ENCODE data around the gene CBFA2T2.
A peak's percentile ranks its signal among the peaks of the same experiment; 100 is the strongest.
"Not testable (repeated sequence)": the region's sequence is repeated elsewhere in the genome, so short reads cannot be mapped to it uniquely, and the experiment has no call there.

Gene CBFA2T2

GRCh38 chr20:33459599-33459998 is 30.3 kb upstream of the CBFA2T2 start:
- H3K4me3 ChIP-seq (replicated peaks; ENCODE audit: low read depth, low read length), result no peak overlapping the region
- no peak for TF ChIP-seq CTCF (IDR thresholded peaks at IDR 0.05; ENCODE audit: insufficient read depth, low read length, poor library complexity, severe bottlenecking)
- DNase-seq (ENCODE audit: extremely low read depth, insufficient read length), result no peak
- H3K27me3 ChIP-seq (replicated peaks; ENCODE audit: control insufficient read depth, insufficient read depth, low read length), result no peaks in the 10 kb centered on the region
- no peaks in the 10 kb centered on the region for H3K36me3 ChIP-seq (ENCODE audit: control insufficient read depth, insufficient read depth, low read length)

- no peaks in the 10 kb centered on the region for H3K27me3 ChIP-seq (replicated peaks; ENCODE audit: control insufficient read depth, insufficient read depth, low read length)
- DNase-seq (ENCODE audit: extremely low read depth, insufficient read length), result peak; percentile 60
- no peaks in the 10 kb centered on the region for H3K36me3 ChIP-seq (ENCODE audit: control insufficient read depth, insufficient read depth, low read length)
- no peak overlapping the region for H3K4me3 ChIP-seq (replicated peaks; ENCODE audit: low read depth, low read length)
- TF ChIP-seq CTCF (IDR thresholded peaks at IDR 0.05; ENCODE audit: insufficient read depth, low read length, poor library complexity, severe bottlenecking), result no peak
Measured at GRCh38 chr20:33460711-33461110, 29.2 kb upstream of the CBFA2T2 start.

GRCh38 chr20:33463332-33464101 is 26.4 kb upstream of the CBFA2T2 start:
- H3K27me3 ChIP-seq (replicated peaks; ENCODE audit: control insufficient read depth, insufficient read depth, low read length), result no peaks in the 10 kb centered on the region
- no peak for TF ChIP-seq CTCF (IDR thresholded peaks at IDR 0.05; ENCODE audit: insufficient read depth, low read length, poor library complexity, severe bottlenecking)
- H3K4me3 ChIP-seq (replicated peaks; ENCODE audit: low read depth, low read length), result no peak overlapping the region
- DNase-seq (ENCODE audit: extremely low read depth, insufficient read length), result no peak
- H3K36me3 ChIP-seq (ENCODE audit: control insufficient read depth, insufficient read depth, low read length), result no peaks in the 10 kb centered on the region

- H3K27me3 ChIP-seq (replicated peaks; ENCODE audit: control insufficient read depth, insufficient read depth, low read length); H3K36me3 ChIP-seq (ENCODE audit: control insufficient read depth, insufficient read depth, low read length); H3K4me3 ChIP-seq (replicated peaks; ENCODE audit: low read depth, low read length); DNase-seq (ENCODE audit: extremely low read depth, insufficient read length): not testable (repeated sequence)
Measured at GRCh38 chr20:33464759-33465158, 25.1 kb upstream of the CBFA2T2 start.

- no peak for TF ChIP-seq CTCF (IDR thresholded peaks at IDR 0.05; ENCODE audit: insufficient read depth, low read length, poor library complexity, severe bottlenecking)
- no peak for DNase-seq (ENCODE audit: extremely low read depth, insufficient read length)
- Histone ChIP-seq H3K4me3 (replicated peaks; ENCODE audit: low read depth, low read length) (no peak overlapping the region), H3K36me3 (ENCODE audit: control insufficient read depth, insufficient read depth, low read length) (no peaks in the 10 kb centered on the region), H3K27me3 (replicated peaks; ENCODE audit: control insufficient read depth, insufficient read depth, low read length) (no peaks in the 10 kb centered on the region)
Measured at GRCh38 chr20:33465481-33466302, 24.2 kb upstream of the CBFA2T2 start.

GRCh38 chr20:33466303-33466646 is 23.6 kb upstream of the CBFA2T2 start:
- H3K27me3 ChIP-seq (replicated peaks; ENCODE audit: control insufficient read depth, insufficient read depth, low read length), result no peaks in the 10 kb centered on the region
- no peaks in the 10 kb centered on the region for H3K36me3 ChIP-seq (ENCODE audit: control insufficient read depth, insufficient read depth, low read length)
- no peak for DNase-seq (ENCODE audit: extremely low read depth, insufficient read length)
- no peak for TF ChIP-seq CTCF (IDR thresholded peaks at IDR 0.05; ENCODE audit: insufficient read depth, low read length, poor library complexity, severe bottlenecking)
- H3K4me3 ChIP-seq (replicated peaks; ENCODE audit: low read depth, low read length), result no peak overlapping the region

All from GM06990 (cell line).